SK-MEL-5 (cell line): ENCODE results near the gene PJA2. TPM values are rescaled to one million over a fixed set of nuclear protein-coding genes. Genes with fewer than 3 reads are reported as not detected.
A peak's percentile ranks its signal among the peaks of the same experiment; 100 is the strongest.
"Not testable (repeated sequence)": the region's sequence is repeated elsewhere in the genome, so short reads cannot be mapped to it uniquely, and the experiment has no call there.

Source experiments
- DNase-seq: peaks from one replicate; pipeline ENCODE4 v3.0.0-alpha.2; 2016; ENCODE audit warnings: low read depth, low spot score
- in situ Hi-C: cut with HindIII; loops from 2 replicates; pipeline ENCODE4 v1.10.0; 2016; ENCODE audit warnings: low sequenced_read_pairs, high pct_unique_total_duplicates, low pct_unique_long_range_greater_than_20kb
- polyA plus RNA-seq, 2 experiments: library from polyadenylated mRNA; depleted of rRNA; stranded (reverse); fragments of >200 nt; gene quantifications; 2 replicates each; pipeline ENCODE4 v1.2.3, GENCODE V29; 2015
- total RNA-seq: library from RNA; depleted of rRNA; stranded (reverse); fragments of >200 nt; shearing (Covaris generic); gene quantifications from 2 replicates; pipeline ENCODE4 v1.2.3, GENCODE V29; 2014; rRNA removed

PJA2 gene
- total RNA-seq: 29.1 and 30.1 TPM in 2 replicates
- polyA plus RNA-seq (2015; cell fraction: cytosol; rRNA removed): 28.8 and 36.8 TPM in 2 replicates
- polyA plus RNA-seq (2015; cell fraction: nucleus; rRNA removed): 20.8 and 24.4 TPM in 2 replicates

GRCh38 chr5:109409844-109410388 is at the start of gene PJA2:
PJA2 (minus strand) TSS chr5:109409974; CDS start chr5:109383433, 26,541 bp downstream.
- DNase-seq: peak; percentile 100
- in situ Hi-C loops: no loop called here

- in situ Hi-C loops: no loop called here
- DNase-seq: peak; percentile 78
Observed at GRCh38 chr5:109455598-109456096, 45.9 kb upstream of the PJA2 start.

- DNase-seq: peak; percentile 19
Observed at GRCh38 chr5:109454731-109455505, 45.1 kb upstream of the PJA2 start.

GRCh38 chr5:109453251-109453650 is 43.5 kb upstream of the PJA2 start:
- in situ Hi-C loops: no loop called here
- no peak for DNase-seq

More at GRCh38 chr5:109454731-109455505, 45.1 kb upstream of the PJA2 start:
- in situ Hi-C loops: no loop called here

GRCh38 chr5:109452661-109453060 is 42.9 kb upstream of the PJA2 start:
- in situ Hi-C loops: no loop called here
- DNase-seq: no peak

- in situ Hi-C loops: no loop called here
- DNase-seq: peak; percentile 17
Observed at GRCh38 chr5:109451146-109451545, 41.4 kb upstream of the PJA2 start.

- in situ Hi-C loops: no loop called here
- no peak for DNase-seq
Observed at GRCh38 chr5:109450129-109450877, 40.5 kb upstream of the PJA2 start.

GRCh38 chr5:109448838-109449237 is 39.1 kb upstream of the PJA2 start:
- DNase-seq: no peak
- in situ Hi-C loops: no loop called here

GRCh38 chr5:109439590-109439989 is 29.8 kb upstream of the PJA2 start:
- in situ Hi-C loops: no loop called here
- no peak for DNase-seq

GRCh38 chr5:109426075-109426474 is 16.3 kb upstream of the PJA2 start:
- in situ Hi-C loops: no loop called here

GRCh38 chr5:109425521-109425920 is 15.7 kb upstream of the PJA2 start:
- in situ Hi-C loops: not testable (repeated sequence)

More at GRCh38 chr5:109426075-109426474, 16.3 kb upstream of the PJA2 start:
- no peak for DNase-seq

GRCh38 chr5:109421956-109422355 is 12.2 kb upstream of the PJA2 start:
- in situ Hi-C loops: no loop called here
- DNase-seq: no peak

More at GRCh38 chr5:109425521-109425920, 15.7 kb upstream of the PJA2 start:
- not testable (repeated sequence) for DNase-seq

GRCh38 chr5:109418712-109419352 is 9.1 kb upstream of the PJA2 start:
- in situ Hi-C loops: no loop called here
- DNase-seq: no peak

GRCh38 chr5:109416882-109417281 is 7.1 kb upstream of the PJA2 start:
- no peak for DNase-seq

GRCh38 chr5:109413921-109414461 is 4.2 kb upstream of the PJA2 start:
- DNase-seq, in situ Hi-C loops: not testable (repeated sequence)

More at GRCh38 chr5:109416882-109417281, 7.1 kb upstream of the PJA2 start:
- in situ Hi-C loops: no loop called here

GRCh38 chr5:109413458-109413857 is 3.7 kb upstream of the PJA2 start:
- in situ Hi-C loops: no loop called here
- no peak for DNase-seq

GRCh38 chr5:109412981-109413402 is 3.2 kb upstream of the PJA2 start:
- in situ Hi-C loops: no loop called here

More at GRCh38 chr5:109412981-109413402, 3.2 kb upstream of the PJA2 start:
- peak; percentile 58 for DNase-seq
